GM19463 (cell line): ENCODE data around the gene LHB.
A peak's percentile ranks its signal among the peaks of the same experiment; 100 is the strongest.
"Not testable (repeated sequence)": the region's sequence is repeated elsewhere in the genome, so short reads cannot be mapped to it uniquely, and the experiment has no call there.

Source experiments
- ATAC-seq: cut with Tn5 transposase; IDR thresholded peaks from one replicate; pipeline ENCODE4 v1.9.1; 2021; ENCODE audit warnings: mild to moderate bottlenecking, moderate library complexity; ENCODE audit not compliant: unreplicated experiment

LHB gene

DNA sequence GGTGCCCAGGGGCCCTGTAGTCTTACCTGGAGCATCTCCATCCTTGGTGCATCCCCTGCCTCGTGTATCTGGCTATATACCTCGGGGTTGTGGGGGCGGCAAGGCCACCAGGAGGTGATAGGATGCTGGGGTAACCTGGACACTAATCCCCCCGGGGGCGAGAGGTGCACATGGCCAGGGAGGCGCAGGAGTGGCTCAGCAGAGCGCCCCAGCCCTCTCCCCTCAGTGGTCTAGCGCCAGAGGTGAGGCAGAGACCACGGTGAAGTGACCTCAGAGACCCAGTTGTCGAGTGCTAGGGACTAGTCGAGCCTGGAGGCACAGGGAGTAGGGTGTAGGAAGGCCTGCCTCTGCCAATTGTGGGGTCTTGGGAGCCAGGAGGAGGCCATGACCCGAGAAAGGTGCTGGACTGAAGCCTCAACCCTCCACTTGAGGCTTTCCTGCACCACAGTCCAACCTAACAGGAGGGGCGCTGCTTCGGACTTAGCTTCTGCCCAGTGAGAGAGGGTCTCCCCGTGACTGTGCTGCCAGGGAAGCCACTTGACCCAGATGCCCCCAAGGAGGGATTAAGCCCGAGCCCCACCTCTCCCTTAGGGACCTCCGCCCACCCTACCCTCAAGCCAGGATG lies at the start of gene LHB:
LHB (minus strand) TSS at position 51 of the 625 bp plus-strand sequence; CDS start at position 41, 10 bp downstream.
- ATAC-seq = no peak

GRCh38 chr19:49065905-49066512 lies 49.1 kb upstream of the LHB start:
- ATAC-seq = no peak

- ATAC-seq = no peak
Observed at GRCh38 chr19:49064768-49065611, 48.1 kb upstream of the LHB start, which contains the start of gene NTF4. Gene NTF4 (minus strand): TSS chr19:49064818. CDS start chr19:49061997, 2,821 bp downstream.

DNA sequence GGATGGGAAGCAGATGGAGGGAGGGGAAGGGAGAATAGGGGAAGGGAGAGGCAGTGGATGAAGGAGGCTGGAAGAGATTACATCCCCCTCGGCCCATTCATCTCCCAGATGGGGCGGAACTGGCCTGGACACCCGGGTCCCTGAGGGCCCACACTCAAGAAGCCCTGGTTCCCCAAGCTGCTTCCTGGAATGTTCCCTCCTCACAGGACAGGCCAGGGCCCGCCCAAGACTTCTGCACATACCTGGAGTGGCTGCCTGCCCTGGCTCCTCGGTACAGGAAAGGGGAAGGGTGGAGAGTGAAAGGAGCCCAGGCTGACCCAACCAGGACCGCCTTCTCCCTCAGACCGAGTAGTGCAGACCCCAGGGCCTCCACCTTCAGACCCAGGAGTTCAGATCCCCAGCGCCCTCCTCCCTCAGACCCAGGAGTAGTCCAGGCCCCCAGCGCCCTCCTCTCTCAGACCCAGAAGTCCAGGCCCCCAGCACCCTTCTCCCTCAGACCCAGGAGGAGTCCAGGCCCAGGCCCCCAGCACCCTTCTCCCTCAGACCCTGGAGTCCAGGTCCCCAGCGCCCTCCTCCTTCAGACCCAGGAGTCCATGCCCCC lies 47.2 kb upstream of the LHB start:
- ATAC-seq = no peak

- no peak for ATAC-seq
Observed at GRCh38 chr19:49061445-49061844, 44.6 kb upstream of the LHB start.

DNA sequence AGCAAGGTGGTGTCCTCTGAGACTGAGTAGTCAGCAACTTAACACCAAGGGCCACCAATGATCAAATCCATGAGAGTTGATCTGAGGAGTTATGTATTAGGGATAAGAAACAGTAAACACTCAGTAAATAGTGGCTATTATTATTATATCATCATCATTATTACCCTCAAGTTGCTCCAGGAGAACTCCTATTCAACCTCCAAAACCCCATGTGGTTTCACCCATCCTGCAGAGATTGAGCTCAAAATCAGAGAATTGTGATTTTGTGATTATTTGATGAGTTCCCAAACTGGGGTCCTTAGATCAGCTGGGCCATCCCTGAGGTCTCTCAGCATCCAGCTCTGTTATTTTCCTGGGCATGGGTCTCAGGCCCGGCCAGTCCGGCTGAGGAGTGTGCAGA lies 44.1 kb upstream of the LHB start:
- ATAC-seq = no peak

- ATAC-seq = no peak
Observed at GRCh38 chr19:49059053-49059452, 42.2 kb upstream of the LHB start.

DNA sequence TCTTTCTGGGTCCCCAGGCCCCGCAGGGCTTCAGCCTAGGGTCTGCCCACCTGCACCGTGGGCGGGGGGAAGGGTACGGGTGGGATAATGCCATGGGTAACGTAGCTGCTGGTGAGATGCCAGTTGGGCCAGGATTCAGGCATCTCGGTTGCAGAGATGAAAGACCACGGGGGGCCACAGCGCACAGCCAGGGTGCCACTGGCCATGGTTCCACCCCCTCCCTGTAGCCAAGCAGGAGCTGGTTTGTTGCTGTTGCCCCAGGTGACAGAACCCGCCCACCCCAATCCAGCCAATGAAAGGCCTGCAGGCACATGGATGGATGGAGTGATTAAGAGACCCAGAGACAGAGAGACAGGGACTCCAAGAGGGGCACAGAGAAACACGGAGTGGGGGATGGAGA lies 41.7 kb upstream of the LHB start:
- ATAC-seq = no peak

DNA sequence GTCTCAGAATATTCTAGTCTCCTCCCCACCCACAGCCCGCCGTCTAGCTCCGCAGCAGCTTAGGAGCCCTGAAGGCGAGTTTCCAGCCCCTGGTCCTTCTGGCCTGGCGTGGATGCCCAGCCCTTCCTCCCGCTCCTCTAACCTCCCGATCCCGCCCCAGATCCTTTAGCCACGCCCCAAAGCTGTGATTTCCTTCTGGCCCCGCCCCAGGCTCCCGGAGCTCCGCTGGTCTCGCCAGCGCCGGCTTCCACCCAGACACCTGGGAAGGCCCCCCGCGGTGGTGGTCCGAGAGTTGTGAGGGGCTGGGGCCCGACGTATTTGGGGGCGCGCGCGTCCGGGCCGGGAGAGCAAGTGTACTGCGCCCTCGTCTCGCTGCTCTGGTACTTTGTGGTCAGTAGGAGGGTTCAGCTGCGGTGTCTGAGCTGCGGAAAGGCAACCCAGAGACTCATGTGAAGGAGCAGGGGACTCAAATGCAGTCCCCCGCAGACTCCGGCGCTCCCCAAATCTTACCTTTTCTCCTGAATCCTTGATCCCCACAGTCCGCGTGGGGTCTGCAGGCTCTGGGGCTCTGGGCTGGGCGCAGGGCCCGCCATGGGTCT lies 40.8 kb upstream of the LHB start, which contains the start of gene CGB7:
CGB7 (minus strand) TSS at position 114 of the 599 bp plus-strand sequence. CDS start 2,374 bp downstream, outside the sequence.
- ATAC-seq = no peak

GRCh38 chr19:49056902-49057596 lies 40.2 kb upstream of the LHB start:
- not testable (repeated sequence) for ATAC-seq

- ATAC-seq = peak; percentile 53
Observed at GRCh38 chr19:49056101-49056901, 39.4 kb upstream of the LHB start.

DNA sequence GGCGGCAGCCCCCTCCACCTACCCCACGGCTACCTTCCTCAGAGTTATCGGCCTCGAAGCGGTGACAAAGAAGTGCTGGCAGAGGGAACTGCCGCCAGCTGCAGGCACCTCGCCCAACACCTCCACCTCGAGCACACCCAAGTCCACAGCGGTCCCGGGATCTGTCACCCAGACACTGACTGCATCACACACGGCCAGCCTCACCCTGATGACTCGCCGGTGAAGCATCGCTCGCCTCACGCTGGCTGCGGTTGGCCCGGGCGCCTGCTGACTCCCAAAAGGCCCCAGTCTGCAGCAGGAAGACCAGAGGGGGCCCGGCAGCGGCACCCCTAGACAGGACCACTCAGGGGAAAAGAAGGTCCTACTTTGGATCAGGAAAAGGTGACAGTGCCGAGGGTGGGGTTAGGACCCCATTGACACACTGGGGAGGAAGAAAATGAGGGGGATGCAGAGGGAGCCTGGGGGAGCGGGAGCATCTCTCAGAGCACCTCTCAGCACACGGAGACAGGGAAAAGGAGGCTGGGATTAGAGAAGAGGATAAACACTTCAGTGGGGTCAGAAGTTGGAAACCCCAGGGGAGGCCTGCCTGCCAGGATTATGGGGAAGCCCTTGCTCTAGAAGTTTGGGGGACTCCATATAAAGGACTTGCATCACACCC lies 33.6 kb upstream of the LHB start:
- ATAC-seq = not testable (repeated sequence)

GRCh38 chr19:49049834-49050233 lies 32.9 kb upstream of the LHB start:
- ATAC-seq = not testable (repeated sequence)

DNA sequence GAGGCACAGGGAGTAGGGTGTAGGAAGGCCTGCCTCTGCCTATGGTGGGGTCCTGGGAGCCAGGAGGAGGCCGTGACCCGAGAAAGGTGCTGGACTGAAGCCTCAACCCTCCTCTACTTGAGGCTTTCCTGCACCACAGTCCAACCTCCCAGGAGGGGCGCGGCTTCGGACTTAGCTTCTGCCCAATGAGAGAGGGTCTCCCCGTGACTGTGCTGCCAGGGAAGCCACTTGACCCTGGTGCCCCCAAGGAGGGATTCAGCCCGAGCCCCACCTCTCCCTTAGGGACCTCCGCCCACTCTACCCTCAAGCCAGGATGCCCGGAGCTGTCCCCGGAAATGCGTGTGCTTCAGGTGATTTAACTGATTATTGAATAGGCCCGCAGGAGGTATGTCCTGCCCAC lies 32.1 kb upstream of the LHB start, which contains the start of gene CGB8:
CGB8 (minus strand) TSS at position 101 of the 400 bp plus-strand sequence. CDS start 372 bp downstream, outside the sequence.
- ATAC-seq = not testable (repeated sequence)

DNA sequence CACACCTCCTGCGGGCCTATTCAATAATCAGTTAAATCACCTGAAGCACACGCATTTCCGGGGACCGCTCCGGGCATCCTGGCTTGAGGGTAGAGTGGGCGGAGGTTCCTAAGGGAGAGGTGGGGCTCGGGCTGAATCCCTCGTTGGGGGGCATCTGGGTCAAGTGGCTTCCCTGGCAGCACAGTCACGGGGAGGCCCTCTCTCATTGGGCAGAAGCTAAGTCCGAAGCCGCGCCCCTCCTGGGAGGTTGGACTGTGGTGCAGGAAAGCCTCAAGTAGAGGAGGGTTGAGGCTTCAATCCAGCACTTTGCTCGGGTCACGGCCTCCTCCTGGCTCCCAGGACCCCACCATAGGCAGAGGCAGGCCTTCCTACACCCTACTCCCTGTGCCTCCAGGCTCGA lies 26.7 kb upstream of the LHB start, which contains the start of gene CGB5:
CGB5 (plus strand) TSS at position 301 of the 400 bp plus-strand sequence. CDS start 362 bp downstream, outside the sequence.
- not testable (repeated sequence) for ATAC-seq

- ATAC-seq = not testable (repeated sequence)
Observed at GRCh38 chr19:49042666-49043065, 25.8 kb upstream of the LHB start.

DNA sequence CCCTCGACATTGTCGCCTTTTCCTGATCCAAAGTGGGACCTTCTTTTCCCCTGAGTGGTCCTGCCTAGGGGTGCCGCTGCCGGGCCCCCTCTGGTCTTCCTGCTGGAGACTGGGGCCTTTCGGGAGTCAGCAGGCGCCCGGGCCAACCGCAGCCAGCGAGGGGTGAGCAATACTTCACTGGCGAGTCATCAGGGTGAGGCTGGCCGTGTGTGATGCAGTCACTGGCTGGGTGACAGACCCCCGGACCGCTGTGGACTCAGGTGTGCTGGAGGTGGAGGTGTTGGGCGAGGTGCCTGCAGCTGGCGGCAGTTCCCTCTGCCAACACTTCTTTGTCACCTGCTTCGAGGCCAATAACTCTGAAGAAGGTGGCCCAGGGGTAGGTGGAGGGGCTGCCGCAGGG lies 25.3 kb upstream of the LHB start:
- no peak for ATAC-seq

DNA sequence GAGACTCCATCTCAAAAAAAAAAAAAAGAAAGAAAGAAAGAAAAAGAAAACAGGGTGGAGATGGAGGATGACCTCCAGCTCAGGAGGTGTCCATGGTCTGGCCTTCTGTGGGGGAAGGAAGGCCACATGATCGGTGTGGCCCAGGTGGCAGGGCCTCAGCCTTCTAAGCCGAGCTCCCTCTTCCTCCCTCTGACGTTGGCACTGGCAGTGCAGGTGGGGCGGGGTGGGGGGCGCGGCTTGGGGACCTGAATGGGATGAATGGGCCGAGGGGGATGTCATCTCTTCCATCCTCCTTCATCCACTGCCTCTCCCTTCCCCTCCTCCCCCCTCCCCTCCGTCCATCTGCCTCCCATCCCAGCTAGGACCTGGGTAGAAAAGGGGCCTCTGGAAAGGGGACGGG lies 22.8 kb upstream of the LHB start:
- not testable (repeated sequence) for ATAC-seq
